Measurements from ENCODE around the gene DTX3. TPM values are rescaled to one million over a fixed set of nuclear protein-coding genes. Genes with fewer than 3 reads are reported as not detected.
A peak's percentile ranks its signal among the peaks of the same experiment; 100 is the strongest.

Gene DTX3
- total and polyA plus RNA-seq, 2 of the 13 experiments (the other 11 are each of a cell fraction or from before 2014, with no cell fraction given) = 9.0 to 27.2 TPM

DNA sequence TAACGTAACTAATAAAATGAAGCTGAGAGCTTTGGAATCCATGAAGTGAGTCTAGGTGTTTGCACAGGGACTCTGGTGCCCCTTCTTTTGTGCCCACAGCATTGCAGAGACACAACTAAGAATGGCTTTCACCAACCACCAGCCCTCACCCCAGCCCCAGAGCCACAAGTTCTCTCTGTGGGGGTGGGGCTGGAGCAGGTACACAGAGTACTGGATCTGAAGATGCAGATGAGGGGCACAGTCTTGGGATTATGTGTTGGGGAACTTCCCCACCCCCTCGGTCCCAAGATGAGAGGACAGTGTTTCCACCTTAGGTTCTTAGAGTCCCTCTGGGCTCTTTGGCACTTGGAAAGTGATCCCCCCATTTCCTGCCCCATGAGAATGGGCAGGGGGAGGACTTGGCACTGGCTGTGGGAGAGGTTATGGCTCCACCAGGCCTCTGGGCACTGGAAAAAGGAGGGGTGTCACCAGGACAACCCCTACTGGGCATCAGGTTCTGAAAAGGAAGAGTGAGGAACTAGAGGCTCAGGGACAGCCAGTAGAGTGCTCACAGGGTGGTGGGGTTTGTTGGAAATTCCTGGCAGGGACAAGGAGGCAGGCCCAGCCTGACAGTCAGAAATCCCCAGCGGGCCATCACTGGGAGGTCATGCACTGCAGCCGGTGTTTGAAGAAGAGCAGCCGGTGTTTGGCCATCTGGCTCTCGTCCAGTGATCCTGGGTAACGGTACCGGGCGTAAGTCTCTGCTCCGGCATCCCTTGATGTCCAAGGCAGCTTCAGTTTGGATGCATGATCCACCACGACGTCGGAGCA lies 21.7 kb downstream of the DTX3 start (continued):
- TF ChIP-seq, protein P1, sequence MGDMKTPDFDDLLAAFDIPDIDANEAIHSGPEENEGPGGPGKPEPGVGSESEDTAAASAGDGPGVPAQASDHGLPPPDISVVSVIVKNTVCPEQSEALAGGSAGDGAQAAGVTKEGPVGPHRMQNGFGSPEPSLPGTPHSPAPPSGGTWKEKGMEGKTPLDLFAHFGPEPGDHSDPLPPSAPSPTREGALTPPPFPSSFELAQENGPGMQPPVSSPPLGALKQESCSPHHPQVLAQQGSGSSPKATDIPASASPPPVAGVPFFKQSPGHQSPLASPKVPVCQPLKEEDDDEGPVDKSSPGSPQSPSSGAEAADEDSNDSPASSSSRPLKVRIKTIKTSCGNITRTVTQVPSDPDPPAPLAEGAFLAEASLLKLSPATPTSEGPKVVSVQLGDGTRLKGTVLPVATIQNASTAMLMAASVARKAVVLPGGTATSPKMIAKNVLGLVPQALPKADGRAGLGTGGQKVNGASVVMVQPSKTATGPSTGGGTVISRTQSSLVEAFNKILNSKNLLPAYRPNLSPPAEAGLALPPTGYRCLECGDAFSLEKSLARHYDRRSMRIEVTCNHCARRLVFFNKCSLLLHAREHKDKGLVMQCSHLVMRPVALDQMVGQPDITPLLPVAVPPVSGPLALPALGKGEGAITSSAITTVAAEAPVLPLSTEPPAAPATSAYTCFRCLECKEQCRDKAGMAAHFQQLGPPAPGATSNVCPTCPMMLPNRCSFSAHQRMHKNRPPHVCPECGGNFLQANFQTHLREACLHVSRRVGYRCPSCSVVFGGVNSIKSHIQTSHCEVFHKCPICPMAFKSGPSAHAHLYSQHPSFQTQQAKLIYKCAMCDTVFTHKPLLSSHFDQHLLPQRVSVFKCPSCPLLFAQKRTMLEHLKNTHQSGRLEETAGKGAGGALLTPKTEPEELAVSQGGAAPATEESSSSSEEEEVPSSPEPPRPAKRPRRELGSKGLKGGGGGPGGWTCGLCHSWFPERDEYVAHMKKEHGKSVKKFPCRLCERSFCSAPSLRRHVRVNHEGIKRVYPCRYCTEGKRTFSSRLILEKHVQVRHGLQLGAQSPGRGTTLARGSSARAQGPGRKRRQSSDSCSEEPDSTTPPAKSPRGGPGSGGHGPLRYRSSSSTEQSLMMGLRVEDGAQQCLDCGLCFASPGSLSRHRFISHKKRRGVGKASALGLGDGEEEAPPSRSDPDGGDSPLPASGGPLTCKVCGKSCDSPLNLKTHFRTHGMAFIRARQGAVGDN (CRISPR knock-in tag; IDR thresholded peaks at IDR 0.05) = peak; percentile 10; the same call in 1 of the 2 replicates

DNA sequence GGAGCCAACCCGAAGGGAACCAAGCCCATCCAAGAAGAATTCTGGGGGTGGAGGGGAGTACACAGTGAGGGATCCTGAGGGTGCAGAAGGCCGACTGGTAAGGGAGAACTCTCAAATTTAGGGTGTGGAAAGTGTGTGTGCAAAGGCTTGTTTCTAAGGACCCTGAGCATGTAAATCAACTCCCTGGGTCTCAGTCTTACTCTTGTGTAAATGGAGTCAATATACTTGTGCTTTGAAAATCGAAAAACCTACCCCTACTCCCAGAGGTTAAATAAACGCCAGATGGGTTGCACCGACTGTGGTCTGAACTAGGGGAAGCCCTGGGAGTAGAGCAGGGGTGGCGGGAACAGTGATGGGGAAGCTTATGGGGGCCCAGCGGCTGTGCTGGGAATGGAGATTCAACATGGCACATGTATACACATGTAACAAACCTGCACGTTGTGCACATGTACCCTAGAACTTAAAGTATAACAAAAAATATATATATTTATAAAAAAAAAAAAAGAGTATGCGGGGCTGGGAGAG lies 22.4 kb downstream of the DTX3 start:
- Histone ChIP-seq H3K9ac (ENCODE audit: insufficient read depth, low read depth, low read length) (no peak overlapping the region), H3K9me3 (ENCODE audit: low read length) (no peaks in the 10 kb centered on the region), H3K27ac (ENCODE audit: extremely low read length, insufficient read depth, low read length) (no peak overlapping the region), H3K27me3 (ENCODE audit: control insufficient read depth in 1 of 2, insufficient read depth in 2 of 2, low read length in 2 of 2) (peaks cover 0 to 20% of the 10 kb centered on the region in 2 experiments; a peak in 1 of 5 replicates), H3K4me1 (ENCODE audit: insufficient read depth, low read length) (peaks cover 29% of the 10 kb centered on the region), H3K36me3 (replicated peaks in 1 of 2; ENCODE audit: control insufficient read depth in 1 of 2, insufficient read depth in 2 of 2, low read length in 2 of 2) (0 out of 5 replicates have a peak, but pooled peaks cover 0 to 3% of the 10 kb centered on the region in 2 experiments), H3K4me3 (replicated peaks in 1 of 3; ENCODE audit: insufficient read depth in 1 of 3, low read depth in 2 of 3, low read length in 3 of 3) (no peak overlapping the region), H3K79me2 (ENCODE audit: insufficient read depth, low read length) (no peaks in the 10 kb centered on the region), H3K4me2 (ENCODE audit: low read depth, low read length) (no peak overlapping the region), H4K20me1 (ENCODE audit: insufficient read depth, low read length) (no peaks in the 10 kb centered on the region), H2AFZ (ENCODE audit: low read length) (no peak overlapping the region)
- ATAC-seq = no peak
- no peak for DNase-seq (ENCODE audit: low spot score)
- no peak for FAIRE-seq
- ChIA-PET POLR2A (no interaction called here), CTCF (ENCODE audit: low intra/inter-chr PET ratio, low total read pairs) (no interaction called here)
- no TSS peak for BruUV-seq (replicated peaks)
- TF ChIP-seq GABPA (IDR thresholded peaks at IDR 0.05; ENCODE audit: low read depth, low read length) = no peak
- no peak for TF ChIP-seq GABPA (CRISPR knock-in tag; IDR thresholded peaks at IDR 0.05; ENCODE audit: low read depth)
- TF ChIP-seq ONECUT2 (CRISPR knock-in tag; IDR thresholded peaks at IDR 0.05) = no peak
- no peak for TF ChIP-seq TBP (CRISPR knock-in tag; IDR thresholded peaks at IDR 0.05)
- TF ChIP-seq, protein P2, sequence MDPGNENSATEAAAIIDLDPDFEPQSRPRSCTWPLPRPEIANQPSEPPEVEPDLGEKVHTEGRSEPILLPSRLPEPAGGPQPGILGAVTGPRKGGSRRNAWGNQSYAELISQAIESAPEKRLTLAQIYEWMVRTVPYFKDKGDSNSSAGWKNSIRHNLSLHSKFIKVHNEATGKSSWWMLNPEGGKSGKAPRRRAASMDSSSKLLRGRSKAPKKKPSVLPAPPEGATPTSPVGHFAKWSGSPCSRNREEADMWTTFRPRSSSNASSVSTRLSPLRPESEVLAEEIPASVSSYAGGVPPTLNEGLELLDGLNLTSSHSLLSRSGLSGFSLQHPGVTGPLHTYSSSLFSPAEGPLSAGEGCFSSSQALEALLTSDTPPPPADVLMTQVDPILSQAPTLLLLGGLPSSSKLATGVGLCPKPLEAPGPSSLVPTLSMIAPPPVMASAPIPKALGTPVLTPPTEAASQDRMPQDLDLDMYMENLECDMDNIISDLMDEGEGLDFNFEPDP (CRISPR knock-in tag; conservative IDR thresholded peaks at IDR 0.05) = 0 out of 2 replicates have a peak, but pooled peaks have one; percentile 3
- TF ChIP-seq NFKB2 (CRISPR knock-in tag; IDR thresholded peaks at IDR 0.05; ENCODE audit: borderline replicate concordance) = no peak
- WGBS (ENCODE audit: low lambda C conversion rate) = 87% methylated on average over 9 of the region's 9 CpGs
- in situ Hi-C loops (cut with HindIII; ENCODE audit: extremely low pct_ligation_motif_present, low pct_unique_long_range_greater_than_20kb) = no loop called here
- intact Hi-C loops (cut with micrococcal nuclease; ENCODE audit: unreplicated experiment) = no loop called here

Measured in HepG2 (cell line).